NCI-H2081 (cell line): ENCODE data around the gene PLAAT3.
"Not testable (repeated sequence)": the region's sequence is repeated elsewhere in the genome, so short reads cannot be mapped to it uniquely, and the experiment has no call there.

Experiments
- DNase-seq, 2 experiments: peaks; one replicate each; lab custom pipeline; 2025; lab: John Stamatoyannopoulos, UW

PLAAT3 gene

DNA sequence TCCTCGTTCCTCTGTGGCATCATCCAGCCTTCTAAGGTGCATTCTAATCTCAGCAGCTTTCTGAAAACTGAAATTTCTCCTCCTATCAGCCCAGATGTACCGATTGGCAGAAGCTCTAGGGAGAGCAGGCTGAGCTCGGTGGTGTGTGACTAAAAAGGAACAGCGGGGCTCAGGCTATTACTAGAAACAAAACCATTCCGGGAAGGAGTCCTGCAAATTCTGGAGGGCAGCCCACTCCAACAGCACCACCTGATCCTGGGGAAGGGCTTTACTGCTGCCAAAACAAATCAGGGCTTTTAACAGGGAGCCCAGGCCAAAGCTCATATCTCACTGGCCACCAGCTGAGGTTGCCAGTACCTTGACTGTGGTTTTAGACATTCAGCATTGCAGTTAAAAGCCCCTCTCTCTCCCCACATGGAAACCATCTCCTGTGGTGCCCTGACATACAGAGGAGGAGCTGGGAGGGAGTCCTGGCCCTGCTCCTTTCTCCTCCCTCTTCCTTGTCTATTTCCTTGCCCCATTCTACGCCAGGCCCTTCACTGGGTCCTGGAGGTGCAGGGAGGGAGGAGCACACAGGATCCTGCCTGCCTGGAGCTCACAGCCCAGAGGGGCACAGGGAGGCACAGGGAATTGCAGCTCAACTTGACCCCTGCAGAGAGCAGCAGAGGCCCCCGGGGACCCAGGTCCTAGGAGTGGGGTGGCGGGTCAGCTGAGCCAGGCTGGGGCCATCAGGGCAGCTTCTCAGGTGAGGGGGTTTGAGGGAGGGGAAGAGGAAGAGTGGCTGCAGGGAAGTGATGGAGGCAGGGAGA, 76.7 kb downstream of the PLAAT3 start:
- DNase-seq, result peak; percentile 37 to 78

DNA sequence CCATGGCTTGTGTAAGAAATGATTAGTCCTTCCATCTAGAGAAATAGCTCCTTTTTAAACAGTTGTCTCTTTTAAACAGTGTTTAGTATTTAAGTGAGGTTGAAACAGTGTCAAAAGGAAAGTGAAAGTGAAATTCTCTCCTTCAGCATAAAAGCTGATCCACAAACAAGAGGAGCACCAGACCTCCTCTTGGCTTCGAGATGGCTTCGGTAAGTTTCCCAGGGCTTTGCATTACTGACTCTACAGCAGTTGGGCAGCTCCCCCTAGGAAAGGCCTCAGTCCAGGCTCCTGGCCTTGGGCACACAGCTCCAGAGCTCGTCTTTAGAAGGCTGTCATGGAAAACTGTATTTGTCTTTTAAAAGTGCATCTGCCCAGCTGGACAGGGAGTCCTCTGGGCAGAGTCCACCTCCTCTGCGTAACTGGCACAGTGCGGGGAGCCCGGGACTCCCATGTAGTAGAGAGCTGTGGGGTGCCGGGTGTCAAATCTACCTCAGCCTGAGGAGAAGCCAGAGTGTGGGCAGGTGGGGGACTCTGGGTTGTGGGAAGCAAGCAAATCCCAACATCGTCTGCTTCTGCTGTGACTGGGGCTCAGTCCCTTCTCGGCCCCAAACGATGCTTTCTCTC, 77.5 kb downstream of the PLAAT3 start, which contains the start of gene PLAAT4:
Gene PLAAT4, plus strand, starts transcription at position 140 of the 624 bp plus-strand sequence. Its CDS starts 61 bp downstream, at position 201.
- no peak for DNase-seq

DNA sequence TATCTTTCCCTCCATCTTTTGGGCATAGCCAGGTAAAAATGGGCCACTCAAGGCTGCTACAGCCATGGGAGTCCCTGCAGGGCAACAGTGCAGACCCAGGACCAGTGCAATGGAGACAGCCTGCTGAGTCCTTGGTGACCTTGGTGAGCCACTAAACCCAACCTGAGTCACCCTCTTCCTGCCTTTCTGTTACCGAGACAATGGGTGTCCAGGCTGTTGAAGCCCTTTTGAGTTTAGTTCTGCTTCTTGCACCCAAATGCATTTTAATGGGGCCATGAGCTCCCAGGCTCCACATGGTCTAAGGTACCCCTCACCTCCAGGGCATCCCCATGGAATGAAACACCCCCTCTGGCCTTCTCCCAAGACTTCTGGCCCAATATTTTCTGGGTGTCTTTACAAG, 78.5 kb downstream of the PLAAT3 start:
- DNase-seq, result no peak

DNA sequence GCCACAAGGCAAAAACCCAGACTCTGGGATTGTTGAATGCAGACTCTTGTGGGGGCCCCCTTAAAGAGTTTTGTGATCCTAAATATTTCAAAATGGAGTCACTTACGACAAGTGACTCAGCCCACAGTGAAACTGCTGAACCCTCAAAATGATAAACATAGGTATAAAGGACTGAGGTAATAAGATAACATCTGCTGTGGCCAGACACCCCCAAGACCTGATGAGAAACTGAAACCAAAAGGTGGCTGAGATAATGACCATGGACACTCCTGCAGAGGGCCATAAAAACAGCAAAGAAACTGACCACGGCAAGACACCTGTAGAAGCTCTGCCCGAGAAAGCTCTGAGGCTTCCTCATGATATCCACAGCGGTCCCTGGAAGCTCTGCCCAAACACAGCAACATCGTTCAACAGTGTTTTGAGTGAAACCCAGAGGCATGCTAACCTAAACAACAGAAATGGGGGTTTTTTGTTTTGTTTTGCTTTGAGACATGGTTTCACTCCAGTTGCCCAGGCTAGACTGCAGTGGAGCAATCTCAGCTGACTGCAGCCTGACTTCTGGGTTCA, 79.3 kb downstream of the PLAAT3 start:
- DNase-seq, result no peak

DNA sequence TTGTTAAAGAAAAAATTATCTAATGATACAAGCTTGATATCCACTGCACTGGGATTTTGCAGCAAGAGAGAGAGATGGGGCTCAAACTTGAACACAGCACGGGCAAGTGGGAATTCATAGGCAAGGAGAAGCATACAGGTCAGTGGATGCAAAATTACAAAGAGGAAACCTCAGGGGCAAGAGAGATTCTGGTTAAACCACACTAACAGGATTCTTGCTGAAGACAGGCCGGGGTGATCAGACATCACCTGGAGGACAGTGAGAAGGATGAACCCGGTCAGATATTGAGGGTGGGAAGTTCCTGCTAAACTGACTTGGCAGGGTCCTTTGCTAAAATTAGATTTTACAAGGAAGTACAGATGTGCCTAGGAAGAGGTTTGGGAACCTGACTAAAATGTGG, 80.2 kb downstream of the PLAAT3 start:
- no peak for DNase-seq

DNA sequence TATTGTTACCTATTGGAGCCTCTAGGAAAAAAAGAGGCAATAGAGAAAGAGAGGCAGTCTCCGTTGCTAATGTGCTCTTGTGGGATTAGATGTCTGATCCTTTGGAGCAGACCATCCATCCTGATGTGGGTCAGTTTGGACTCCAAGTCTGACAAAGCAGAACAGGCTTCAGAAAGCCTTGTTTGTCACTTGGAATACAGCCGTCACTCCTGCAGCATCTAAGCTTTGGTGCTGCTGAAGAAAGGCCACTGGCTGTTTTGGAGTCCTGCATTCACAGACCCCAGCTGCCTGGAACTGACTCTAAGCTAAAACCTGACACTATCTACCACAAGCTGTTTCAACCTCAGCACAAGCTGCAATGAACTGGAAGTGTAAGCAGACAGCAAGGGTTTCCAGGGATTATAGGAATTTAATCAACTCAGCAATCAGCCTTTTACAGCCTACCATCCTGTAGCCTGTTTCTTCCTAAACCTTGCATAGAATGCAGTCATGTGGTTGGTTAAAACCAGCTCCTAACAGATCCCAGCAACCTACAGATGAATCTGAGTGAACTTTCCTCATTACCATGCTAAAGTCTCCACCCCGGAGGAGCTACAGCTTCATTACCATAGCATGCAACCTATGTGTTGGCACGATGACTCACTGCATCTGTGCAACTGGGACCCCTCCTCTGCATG, 81.3 kb downstream of the PLAAT3 start:
- no peak for DNase-seq

DNA sequence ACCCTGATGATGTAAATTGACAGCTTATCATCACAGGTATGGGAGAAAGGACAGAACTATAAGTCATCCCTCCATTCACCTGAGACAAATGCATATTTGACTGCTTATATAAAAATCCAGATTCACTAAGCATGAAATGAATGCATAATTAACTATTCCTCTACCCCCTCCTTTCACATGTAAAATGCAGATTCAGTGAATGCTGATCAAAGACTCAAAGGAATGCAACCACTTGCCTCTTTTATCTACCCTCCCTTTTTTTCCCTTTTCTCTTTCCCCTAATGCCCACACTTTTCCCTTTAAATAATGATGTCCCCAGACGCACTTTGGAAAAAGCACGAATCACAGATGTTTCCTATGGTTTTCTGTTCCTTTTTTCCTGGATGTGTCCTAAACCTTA, 82.1 kb downstream of the PLAAT3 start:
- no peak for DNase-seq

DNA sequence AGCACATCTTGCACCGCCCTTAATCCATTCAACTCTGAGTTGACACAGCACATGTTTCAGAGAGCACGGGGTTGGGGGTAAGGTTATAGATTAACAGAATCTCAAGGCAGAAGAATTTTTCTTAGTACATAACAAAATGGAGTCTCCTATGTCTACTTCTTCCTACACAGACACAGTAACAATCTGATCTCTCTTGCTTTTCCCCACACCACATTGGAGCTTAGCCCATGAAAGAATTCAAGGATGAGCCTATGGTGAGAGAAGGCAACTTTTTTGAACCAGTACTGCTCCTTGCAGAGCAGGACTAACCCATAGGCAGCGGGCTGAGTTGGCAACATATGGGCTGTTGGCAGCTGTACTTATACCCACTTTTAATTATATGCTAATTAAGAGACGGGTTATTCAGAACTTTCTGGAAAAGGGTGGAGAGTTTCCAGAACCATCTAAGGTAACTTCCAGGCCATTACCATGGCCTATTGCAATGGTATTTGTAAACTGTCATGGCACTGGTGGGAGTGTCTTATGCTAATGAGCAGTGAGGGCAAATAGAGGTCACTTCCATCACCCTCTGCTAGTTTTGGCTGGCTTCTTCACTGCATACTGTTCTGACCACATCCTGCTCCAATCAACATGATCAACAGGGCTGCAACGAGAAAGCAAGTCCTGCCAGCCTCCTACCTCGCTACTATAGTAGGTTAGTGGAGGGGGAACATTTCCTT, 83.0 kb downstream of the PLAAT3 start:
- not testable (repeated sequence) for DNase-seq

DNA sequence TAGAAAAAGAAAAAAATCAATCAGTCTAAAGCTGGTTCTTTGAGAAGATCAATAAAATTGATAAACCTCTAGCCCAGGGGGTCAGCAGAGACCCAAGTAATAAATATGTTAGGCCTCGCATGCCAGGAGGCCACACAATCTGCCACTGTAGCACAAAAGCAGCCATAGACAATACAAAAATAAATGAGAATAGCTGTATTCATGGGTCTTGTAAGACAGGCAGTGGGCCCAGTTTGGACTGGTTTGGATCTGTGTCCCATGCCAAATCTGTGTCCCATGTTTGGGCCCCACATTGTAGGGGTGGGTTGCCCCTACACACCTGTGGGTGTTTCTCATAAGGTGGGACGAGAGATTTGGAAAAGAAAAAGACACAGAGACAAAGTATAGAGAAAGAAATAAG, 84.2 kb downstream of the PLAAT3 start:
- DNase-seq, result no peak

DNA sequence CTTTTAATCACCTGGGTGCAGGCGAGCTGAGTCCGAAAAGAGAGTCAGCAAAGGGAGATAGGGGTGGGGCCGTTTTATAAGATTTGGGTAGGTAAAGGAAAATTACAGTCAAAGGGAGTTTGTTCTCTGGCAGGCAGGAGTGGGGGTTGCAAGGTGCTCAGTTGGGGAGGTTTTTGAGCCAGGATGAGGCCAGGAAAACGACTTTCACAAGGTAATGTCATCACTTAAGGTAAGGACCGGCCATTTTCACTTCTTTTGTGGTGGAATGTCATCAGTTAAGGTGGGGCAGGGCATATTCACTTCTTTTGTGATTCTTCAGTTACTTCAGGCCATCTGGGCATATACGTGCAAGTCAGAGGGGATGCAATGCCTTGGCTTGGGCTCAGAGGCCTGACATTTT, 84.9 kb downstream of the PLAAT3 start:
- not testable (repeated sequence) for DNase-seq

DNA sequence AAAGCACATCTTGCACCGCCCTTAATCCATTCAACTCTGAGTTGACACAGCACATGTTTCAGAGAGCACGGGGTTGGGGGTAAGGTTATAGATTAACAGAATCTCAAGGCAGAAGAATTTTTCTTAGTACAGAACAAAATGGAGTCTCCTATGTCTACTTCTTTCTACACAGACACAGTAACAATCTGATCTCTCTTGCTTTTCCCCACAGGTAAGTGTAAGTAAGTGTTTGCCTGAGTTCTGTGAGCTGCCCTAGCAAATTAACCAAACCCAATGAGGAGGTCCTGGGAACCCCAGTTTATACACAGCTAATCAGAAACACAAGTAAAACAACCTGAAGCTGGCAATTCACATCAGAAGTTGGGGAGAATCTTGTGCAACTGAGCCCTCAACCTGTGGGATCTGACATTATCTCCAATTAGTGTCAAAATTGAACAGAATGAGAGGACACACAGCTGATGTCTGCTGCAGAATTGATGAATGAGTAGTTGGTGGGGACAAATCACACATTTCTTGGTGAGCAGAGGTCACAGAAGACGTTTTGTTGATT, 85.4 kb downstream of the PLAAT3 start:
- DNase-seq, result not testable (repeated sequence)

DNA sequence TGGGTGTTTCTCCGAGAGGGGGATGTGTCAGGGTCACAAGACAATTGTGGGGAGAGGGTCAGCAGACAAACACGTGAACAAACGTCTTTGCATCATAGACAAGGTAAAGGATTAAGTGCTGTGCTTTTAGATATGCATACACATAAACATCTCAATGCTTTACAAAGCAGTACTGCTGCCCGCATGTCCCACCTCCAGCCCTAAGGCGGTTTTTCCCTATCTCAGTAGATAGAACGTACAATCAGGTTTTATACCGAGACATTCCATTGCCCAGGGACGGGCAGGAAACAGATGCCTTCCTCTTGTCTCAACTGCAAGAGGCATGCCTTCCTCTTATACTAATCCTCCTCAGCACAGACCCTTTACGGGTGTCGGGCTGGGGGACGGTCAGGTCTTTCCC, 86.1 kb downstream of the PLAAT3 start:
- DNase-seq, result not testable (repeated sequence)

DNA sequence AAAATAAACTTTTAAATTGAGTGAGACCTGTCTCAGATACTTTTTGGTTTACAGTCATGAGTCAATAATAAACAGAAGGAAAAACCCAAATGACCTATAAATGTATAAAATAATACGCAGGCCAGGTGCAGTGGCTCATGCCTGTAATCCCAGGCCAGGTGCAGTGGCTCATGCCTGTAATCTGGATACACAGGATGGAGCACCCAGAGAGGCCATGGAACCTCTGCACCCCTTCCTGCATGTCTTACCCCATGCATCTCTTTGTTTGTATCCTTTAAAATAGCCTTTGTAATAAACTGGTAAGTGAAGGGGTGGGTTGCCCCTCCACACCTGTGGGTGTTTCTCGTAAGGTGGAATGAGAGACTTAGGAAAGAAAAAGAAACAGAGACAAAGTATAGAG, 86.6 kb downstream of the PLAAT3 start:
- no peak for DNase-seq
